NK-92 treated with Interleukin-12 subunit alpha and Interleukin-12 subunit beta, amount 100 ng/mL, for 24 hours (cell line): ENCODE measurements around the gene DDX6.
"Not testable (repeated sequence)": the region's sequence is repeated elsewhere in the genome, so short reads cannot be mapped to it uniquely, and the experiment has no call there.

ENCODE experiments used
- DNase-seq: peaks from one replicate; lab custom pipeline; 2025; lab: John Stamatoyannopoulos, UW

DDX6 gene

GRCh38 chr11:118791961-118792569, 1.1 kb upstream of the DDX6 start:
- no peak for DNase-seq

GRCh38 chr11:118790357-118791110, 430 bp downstream of the DDX6 start:
- peak; percentile 82 for DNase-seq

GRCh38 chr11:118789501-118790356, 1.2 kb downstream of the DDX6 start:
- DNase-seq = peak; percentile 31

GRCh38 chr11:118786657-118787056, 4.3 kb downstream of the DDX6 start:
- DNase-seq = no peak

- DNase-seq = no peak
Measured at GRCh38 chr11:118785362-118785761, 5.6 kb downstream of the DDX6 start.

GRCh38 chr11:118783724-118784495, 7.1 kb downstream of the DDX6 start:
- no peak for DNase-seq

- DNase-seq = not testable (repeated sequence)
Measured at GRCh38 chr11:118783324-118783723, 7.6 kb downstream of the DDX6 start.

- DNase-seq = no peak
Measured at GRCh38 chr11:118778898-118779297, 12.1 kb downstream of the DDX6 start.

GRCh38 chr11:118774032-118774431, 16.9 kb downstream of the DDX6 start:
- DNase-seq = no peak

GRCh38 chr11:118771547-118772288, 19.2 kb downstream of the DDX6 start:
- no peak for DNase-seq

- no peak for DNase-seq
Measured at GRCh38 chr11:118768690-118769089, 22.3 kb downstream of the DDX6 start.

- DNase-seq = no peak
Measured at GRCh38 chr11:118766035-118766434, 24.9 kb downstream of the DDX6 start.

- DNase-seq = not testable (repeated sequence)
Measured at GRCh38 chr11:118765095-118765691, 25.8 kb downstream of the DDX6 start.

GRCh38 chr11:118763041-118763440, 27.9 kb downstream of the DDX6 start:
- no peak for DNase-seq

- DNase-seq = not testable (repeated sequence)
Measured at GRCh38 chr11:118761981-118762380, 29.0 kb downstream of the DDX6 start.

- DNase-seq = no peak
Measured at GRCh38 chr11:118757876-118758399, 33.0 kb downstream of the DDX6 start.

- DNase-seq = no peak
Measured at GRCh38 chr11:118752654-118753053, 38.3 kb downstream of the DDX6 start.

- no peak for DNase-seq
Measured at GRCh38 chr11:118749429-118749828, 41.5 kb downstream of the DDX6 start.

- no peak for DNase-seq
Measured at GRCh38 chr11:118748056-118748455, 42.9 kb downstream of the DDX6 start.

GRCh38 chr11:118746988-118747585, 43.9 kb downstream of the DDX6 start:
- no peak for DNase-seq
